ENCODE measurements around the gene PROCR.

DNA sequence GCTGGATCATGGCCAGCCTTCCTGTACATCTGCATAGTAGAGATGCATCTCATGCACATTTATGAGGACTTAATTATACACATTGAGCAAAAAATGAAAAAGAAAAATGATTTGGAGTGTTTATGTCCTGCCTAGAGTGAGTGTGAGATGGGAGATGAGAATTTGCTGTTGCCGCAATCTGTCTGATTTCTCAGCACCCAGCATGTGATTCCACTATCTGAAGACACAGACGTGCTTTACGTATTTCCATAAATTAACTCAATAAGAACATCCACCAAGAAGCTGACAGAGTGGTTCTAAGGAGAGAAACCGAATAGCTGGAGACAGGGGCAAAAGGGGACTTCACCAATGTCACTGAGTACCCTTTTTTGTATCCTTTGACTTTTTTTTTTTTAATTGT, 39.9 kb upstream of the PROCR start:
- no peak for TF ChIP-seq FOXM1 (IDR thresholded peaks at IDR 0.05; ENCODE audit: borderline replicate concordance, low read depth)
- TF ChIP-seq, protein P1, sequence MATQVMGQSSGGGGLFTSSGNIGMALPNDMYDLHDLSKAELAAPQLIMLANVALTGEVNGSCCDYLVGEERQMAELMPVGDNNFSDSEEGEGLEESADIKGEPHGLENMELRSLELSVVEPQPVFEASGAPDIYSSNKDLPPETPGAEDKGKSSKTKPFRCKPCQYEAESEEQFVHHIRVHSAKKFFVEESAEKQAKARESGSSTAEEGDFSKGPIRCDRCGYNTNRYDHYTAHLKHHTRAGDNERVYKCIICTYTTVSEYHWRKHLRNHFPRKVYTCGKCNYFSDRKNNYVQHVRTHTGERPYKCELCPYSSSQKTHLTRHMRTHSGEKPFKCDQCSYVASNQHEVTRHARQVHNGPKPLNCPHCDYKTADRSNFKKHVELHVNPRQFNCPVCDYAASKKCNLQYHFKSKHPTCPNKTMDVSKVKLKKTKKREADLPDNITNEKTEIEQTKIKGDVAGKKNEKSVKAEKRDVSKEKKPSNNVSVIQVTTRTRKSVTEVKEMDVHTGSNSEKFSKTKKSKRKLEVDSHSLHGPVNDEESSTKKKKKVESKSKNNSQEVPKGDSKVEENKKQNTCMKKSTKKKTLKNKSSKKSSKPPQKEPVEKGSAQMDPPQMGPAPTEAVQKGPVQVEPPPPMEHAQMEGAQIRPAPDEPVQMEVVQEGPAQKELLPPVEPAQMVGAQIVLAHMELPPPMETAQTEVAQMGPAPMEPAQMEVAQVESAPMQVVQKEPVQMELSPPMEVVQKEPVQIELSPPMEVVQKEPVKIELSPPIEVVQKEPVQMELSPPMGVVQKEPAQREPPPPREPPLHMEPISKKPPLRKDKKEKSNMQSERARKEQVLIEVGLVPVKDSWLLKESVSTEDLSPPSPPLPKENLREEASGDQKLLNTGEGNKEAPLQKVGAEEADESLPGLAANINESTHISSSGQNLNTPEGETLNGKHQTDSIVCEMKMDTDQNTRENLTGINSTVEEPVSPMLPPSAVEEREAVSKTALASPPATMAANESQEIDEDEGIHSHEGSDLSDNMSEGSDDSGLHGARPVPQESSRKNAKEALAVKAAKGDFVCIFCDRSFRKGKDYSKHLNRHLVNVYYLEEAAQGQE (IDR thresholded peaks at IDR 0.05; ENCODE audit: low read depth), result no peak
- TF ChIP-seq TAF1 (IDR thresholded peaks at IDR 0.05; ENCODE audit: low read depth), result no peak
- TF ChIP-seq CREB1 (IDR thresholded peaks at IDR 0.05; ENCODE audit: low read depth), result no peak
